HG03108 (cell line): ENCODE results near the gene IL1RN.
"Not testable (repeated sequence)": the region's sequence is repeated elsewhere in the genome, so short reads cannot be mapped to it uniquely, and the experiment has no call there.

Source experiments
- ATAC-seq: cut with Tn5 transposase; IDR thresholded peaks from one replicate; pipeline ENCODE4 v1.9.1; 2021; ENCODE audit warnings: moderate library complexity; ENCODE audit not compliant: unreplicated experiment

IL1RN gene, protein sequence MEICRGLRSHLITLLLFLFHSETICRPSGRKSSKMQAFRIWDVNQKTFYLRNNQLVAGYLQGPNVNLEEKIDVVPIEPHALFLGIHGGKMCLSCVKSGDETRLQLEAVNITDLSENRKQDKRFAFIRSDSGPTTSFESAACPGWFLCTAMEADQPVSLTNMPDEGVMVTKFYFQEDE

DNA sequence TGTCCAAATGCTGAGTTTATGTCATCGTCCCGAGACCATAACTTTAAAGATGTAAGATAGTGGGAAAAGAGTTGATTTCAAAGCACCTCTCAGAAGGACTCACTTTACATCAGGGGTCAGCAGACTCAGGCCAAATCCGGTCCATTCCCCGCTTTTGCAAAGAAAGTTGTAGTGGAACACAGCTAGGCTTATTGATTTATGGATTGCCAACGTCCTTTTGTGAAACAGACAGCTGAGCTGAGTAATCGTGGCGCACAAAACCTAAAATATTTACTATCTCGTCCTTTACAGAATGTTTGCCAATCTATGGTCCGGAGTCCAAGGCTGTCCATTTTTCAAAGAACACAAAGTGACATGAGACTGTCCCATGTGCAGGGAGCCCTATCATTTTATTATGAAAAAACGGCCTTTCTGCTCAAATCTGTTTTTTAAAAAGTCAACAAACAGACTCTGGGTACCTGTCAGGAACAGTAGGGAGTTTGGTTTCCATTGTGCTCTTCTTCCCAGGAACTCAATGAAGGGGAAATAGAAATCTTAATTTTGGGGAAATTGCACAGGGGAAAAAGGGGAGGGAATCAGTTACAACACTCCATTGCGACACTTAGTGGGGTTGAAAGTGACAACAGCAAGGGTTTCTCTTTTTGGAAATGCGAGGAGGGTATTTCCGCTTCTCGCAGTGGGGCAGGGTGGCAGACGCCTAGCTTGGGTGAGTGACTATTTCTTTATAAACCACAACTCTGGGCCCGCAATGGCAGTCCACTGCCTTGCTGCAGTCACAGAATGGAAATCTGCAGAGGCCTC, at the start of gene IL1RN:
Gene IL1RN (plus strand): TSS at position 754 of the 801 bp plus-strand sequence. CDS start 27 bp downstream, at position 781.
- no peak for ATAC-seq

DNA sequence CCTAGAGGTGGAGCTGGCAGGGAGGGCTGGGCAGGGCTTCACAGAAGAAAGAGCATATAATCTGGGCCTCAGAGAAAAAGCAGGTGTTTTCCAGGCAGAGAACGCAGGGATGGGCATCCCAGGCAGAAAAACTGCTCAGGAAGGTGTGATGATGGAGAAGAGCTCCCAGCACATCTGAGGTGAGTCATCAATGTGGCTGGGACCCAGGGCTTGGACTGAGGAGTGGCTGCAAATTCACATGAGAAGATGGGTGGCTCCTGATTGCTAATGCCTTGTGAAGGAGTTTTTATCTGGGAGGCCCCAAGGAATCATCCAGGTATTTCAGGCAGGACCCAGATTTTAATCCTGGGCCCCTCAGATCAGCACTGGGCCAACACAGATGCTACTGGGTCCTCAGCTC, 49.5 kb upstream of the IL1RN start:
- ATAC-seq, result no peak

DNA sequence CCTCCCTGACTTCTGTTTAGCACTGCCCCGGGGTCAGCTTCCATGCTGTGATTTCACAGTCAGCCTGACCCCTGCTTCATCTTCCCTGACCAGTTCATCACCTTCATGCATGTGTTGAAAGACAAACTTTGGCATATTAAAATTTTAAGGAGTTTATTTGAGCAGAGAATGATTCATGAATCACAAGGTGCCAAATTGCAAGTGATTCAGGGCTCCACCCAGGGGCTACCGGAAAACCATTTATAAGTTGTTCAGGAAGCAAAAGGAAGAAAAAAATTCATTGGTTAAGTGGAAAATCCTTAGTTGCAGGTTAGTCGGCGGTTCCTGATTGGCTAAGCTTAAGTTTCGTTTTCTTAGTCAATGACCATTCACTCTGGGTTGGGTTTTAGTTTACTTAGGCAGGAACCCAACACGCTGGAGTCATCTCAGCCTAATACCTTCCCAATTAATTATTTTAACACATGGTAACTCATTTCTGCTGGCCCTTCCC, 49.0 kb upstream of the IL1RN start:
- ATAC-seq, result no peak

DNA sequence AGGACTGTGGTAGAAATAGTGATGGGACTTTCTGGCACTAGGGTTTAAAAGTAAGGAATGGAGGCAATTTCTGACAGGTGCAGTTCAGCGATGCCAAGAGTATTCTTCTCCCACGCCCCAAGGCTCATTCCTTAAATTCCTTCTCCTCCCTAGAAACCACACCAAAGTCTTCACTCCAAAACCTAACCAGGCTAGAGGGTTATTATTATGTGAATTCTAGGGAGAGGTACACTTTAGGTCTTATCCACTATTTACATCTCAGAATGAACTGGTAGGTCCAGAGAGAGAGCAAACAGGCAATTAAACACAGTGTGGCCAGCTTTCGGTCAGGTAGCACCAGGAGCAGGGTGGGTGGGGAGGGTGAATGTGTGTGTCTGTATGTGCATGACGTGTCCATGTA, 48.3 kb upstream of the IL1RN start:
- no peak for ATAC-seq

DNA sequence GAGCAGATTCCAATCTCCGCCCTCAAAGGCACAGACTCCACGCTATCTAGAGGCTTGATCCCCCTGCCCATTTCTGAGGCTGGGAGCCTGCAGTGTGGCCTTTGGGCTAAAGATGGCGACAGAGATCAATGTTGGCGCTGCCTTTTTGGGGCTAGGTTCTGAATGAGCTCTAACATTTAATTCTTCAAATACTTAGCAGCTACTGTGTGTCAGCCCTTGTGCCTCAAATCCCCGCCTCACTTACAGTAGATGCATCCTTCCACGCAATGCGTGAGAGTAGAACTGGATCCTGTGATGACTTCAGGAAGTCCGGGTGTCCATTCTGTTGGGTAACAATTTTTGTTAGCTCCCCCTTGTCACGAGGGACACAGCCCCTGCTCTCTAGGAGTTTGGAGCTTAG, 47.3 kb upstream of the IL1RN start:
- ATAC-seq, result peak; percentile 50

DNA sequence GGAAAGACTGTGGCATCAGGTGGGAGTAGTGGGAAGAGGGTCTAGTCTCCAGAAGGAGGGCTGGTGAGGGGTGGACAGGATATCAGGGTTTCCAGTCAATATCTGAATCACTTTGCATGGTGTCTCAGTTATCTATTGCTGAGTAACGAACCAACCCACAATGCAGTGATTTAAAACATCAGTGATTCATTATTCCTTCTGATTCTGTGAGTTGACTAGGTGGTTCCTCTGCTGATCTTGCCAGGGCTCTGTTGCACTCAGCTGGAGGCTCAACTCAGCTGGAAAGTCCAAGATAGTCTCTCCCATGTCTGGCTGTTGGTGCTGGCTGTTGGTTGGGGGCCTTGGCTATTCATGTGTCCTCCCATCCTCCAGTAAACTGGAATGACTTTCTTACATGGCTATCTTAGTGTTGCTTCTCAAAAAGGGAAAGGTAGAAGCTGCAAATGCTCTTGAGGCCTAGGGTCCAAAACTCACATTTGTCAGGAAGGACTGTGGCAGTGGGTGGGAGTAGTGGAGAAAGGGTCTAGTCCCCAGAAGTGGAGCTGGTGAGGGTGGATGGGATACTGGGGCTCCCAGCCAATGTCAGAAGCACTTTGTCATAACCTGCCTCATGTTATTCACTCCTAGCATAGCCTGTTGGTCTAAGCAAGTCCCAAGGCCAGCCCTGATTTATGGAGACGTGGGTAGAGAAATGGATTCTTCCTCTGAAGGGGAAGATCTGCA, 45.7 kb upstream of the IL1RN start:
- ATAC-seq, result no peak

DNA sequence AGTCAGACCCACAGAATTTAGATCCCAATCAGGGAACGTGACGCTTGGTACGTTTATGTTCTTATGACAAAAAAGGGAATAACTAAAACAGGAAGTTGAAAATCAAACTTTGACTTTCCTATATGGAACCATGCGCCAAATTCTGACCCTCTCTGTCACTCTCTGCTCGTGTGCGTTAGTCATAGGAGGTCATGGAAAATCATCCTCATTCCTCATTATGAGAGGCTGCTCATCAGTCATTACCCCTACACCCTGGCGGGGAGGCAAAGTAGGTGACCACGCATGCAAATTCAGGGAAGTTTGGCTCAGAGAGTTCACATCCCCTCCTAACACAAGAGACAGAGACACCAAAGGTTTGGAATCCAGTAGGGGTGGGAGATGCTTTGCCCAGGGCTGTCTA, 44.1 kb upstream of the IL1RN start:
- no peak for ATAC-seq

DNA sequence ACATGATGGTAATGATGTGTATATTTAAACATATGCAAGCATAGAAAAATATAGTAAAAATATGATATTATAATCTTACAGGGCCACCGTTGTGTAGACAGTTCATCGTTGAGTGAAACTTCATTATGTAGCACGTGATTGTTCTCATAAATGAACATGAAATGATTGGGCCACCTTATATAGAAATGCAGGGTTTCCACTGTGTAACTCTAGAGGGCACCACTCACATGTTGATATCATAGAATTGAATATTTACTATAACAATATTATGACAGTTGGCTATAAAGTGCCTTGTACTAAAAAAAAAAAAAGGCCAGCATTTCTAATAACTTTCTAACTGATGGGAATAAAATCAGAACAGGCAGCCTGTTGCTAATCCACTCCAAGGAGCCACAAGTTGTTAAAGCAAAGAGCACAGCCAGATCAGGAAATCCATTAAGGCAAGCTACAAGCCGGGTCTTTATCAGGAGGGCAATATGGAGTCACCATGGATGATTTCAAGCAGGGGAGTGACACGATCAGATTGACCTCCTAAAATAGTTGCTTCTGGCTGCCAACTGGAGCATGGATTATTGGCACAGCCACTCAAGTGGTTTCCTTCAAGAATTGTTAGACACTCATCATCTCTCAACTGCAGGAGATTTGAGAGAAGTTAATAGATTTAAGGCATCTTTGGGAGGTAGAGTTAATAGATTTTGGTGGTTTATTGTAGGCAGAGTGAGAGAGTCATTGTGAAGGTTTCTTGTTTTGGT, 43.0 kb upstream of the IL1RN start:
- ATAC-seq, result no peak

DNA sequence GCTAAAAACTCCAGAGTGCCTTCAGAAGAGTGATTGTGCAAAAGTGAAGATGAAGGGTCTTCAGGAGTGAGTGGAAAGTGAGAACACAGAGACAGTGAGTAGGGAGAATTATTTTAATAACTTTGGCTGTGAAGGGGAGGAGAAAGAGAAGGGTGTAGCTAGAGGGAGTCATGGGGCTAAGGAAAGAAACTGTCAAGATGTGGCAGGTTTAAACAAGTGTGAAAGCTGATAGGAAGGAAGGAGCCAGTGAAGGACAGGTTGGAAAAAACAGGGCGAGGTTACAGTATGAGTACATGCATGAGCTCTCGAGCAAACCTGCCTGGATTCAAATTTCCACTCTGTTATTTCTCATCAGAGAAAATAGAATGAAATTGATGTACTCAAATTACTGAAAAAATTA, 41.9 kb upstream of the IL1RN start:
- ATAC-seq, result no peak

DNA sequence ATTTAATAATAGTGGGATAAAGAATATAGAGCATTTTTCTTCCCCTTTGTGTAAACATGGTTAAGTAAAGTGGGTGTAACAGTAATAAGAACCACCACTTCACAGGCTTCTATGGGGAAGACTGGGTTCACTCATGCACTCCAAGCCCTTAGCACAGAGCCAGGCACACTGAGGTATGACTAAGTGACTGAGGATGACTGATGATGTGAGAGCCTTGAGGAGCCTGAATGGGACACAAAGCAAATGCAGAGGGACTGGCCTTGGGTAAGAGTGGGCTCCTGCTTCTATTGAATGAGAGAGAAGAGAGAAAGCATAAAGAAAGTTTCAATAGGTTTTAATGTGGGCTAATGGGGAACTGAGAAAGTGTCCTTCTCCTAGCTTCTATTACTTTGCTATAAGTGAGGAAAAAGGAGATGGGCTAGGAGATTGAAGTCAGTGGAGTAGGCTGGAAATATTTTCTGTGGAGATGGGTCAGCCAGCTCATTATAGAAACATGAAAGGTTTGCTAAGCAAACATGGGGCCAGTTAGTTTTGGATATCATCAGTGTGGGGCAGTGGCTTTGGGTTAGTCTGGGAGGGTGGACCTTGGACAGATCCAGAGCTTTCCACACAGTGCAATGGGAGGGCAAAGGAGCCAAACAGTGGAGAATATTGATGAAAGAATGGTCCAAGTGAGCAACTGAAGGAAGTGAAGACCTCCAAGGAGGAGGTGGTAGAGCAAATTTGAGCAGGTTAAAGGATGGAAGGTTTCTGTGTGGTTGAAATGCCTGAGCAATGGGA, 39.0 kb upstream of the IL1RN start:
- no peak for ATAC-seq

DNA sequence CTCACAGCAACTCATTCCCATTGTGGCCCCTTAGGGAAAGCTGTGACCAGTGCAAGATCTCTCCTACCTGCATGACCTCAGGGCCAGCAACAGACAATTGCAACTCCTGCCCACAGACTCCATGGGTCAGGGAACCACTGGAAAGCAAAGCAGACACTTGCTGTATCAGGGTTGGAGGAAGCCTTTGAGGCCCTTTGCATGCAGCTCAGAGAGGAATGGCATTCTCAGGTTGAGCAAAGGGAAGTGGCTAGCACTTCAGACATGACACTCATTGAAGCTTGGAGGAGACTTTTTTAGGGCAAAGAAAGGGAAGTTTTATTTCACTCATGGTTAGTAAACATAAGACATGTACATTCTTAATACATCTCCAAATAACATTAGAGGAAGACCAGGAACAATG, 37.5 kb upstream of the IL1RN start:
- ATAC-seq, result no peak

DNA sequence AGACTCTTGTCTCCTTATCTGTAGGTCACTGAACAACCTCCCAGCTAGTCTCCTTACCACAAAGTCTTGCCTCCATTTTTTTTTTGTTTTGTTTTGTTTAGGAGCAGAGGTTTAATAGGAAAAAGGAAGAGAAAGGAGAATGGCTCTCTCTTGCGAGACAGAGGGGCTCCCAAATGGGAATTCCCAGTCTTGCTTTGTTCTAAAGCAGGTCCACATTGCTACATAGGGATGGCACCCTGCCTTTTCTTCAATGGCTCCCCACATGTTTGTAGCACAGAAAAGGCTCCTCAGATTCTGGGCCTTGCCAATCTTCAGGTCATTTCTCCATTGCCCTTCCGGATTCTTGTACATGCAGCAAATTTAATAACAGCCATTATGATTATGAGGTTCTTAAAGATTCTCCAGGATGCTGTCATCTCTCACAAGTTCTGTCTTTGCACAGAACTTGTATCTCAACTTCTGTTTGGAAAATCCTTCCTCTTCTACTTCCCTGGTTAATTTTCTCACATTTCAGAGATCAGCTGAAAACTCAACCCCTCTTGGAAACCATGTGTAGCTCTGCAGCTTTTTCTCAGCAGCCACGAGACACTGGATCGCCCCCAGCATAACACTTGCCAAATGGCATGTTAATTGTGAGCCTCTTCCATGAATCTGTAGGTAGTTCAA, 36.0 kb upstream of the IL1RN start:
- no peak for ATAC-seq

DNA sequence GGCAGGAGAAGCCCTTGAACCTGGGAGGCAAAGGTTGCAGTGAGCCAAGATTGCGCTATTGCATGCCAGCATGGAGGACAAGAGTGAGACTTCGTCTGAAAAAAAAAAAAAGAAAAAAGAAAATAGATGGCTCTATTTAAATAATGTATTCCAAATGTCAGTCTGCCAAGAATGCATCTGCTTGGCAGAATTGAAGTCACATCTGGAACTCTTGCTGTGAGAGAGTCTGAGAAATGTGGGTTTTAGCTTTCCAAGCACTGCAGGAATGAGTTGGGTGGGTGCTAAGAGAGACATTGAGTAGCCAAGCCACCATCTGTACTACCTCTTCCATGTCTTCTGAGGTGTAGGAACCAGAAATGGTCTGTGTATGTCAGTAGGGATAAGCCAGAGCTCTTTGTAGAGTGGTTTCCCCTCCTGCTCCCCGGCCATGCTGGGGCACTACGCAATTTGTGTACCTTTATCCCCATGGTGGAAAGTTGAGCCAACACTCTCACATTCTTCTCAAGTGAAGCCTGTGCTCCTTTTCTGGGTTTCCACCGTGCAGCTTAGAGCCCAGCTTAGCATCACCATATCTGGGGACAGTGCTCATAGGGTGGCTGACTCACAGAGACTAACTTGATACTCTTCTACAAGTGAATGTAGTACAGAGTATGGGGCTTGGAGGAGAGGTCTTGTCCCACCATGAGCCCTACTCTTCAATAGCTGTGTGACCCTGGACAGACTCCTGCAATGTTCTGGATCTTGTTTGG, 34.4 kb upstream of the IL1RN start:
- ATAC-seq, result no peak

DNA sequence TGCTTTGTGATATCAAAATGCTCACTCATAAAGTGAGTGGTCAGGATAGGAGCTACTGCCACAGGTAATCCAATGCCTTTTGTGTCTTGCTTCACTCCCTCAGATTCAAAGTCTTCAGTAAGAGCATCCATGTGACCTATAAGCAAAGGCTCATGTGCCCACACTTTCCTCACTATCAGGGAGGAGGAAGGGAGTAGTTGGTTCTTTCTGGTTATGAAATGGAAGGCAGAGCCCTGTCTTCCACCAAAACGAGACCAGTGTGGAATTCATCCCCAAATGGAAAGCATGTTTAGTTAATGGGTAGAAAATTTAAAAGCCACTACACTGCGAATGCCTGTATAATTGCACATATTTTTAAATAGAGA, 33.8 kb upstream of the IL1RN start:
- ATAC-seq, result no peak

DNA sequence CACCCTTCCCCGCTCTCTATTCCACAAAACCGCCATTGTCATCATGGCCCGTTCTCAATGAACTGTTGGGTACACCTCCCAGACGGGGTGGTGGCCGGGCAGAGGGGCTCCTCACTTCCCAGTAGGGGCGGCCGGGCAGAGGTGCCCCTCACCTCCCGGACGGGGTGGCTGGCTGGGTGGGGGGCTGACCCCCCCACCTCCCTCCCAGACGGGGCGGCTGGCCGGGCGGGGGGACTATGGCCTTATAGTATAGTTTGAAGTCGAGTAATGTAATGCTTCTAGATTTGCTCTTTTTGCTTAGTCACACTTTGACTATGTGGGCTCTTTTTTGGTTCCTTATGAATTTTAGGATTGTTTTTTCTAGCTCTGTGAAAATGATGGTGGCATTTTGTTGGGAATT, 31.1 kb upstream of the IL1RN start:
- not testable (repeated sequence) for ATAC-seq

DNA sequence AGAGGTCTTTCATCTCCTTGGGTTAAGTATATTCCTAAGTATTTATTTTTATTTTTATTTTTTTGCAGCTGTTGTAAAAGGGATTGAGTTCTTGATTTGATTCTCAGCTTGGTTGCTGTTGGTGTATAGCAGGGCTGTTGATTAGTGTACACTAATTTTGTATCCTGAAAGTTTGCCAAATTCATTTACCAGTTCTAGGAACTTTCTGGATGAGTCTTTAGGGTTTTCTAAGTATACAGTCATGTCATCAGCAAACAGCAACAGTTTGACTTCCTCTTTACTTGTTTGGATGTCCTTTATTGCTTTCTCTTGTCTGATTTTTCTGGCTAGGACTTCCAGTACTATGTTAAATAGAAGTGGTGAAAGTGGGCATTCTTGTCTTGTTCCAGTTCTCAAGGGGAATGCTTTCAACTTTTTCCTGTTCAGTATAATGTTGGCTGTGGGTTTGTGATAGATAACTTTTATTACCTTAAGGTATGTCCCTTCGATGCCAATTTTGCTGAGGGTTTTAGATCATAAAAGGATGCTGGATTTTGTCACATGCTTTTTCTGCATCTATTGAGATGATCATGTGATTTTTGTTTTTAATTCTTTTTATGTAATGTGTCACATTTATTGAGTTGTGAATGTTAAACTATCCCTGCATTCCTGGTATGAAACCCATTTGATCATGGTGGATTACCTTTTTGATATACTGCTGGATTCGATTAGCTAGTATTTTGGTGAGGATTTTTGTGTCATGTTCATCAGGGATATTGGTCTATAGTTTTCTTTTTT, 30.4 kb upstream of the IL1RN start:
- ATAC-seq, result not testable (repeated sequence)

DNA sequence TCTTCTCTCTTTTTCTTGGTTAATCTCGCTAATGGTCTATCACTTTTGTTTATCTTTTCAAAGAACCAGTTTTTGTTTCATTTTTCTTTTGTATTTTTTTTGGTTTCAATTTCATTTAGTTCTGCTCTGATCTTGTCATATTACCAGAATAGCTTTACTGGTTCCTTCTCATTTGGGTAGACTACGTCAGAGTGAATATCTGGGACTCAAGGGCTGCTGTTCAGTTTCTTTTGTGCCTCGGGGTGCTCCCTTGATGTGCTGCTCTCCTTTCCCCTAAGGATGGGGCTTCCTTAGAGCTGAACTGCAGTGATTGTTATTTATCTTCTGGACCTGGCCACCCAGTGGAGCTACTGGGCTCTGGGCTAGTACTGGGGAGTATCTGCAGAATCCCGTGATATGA, 29.4 kb upstream of the IL1RN start:
- ATAC-seq, result peak; percentile 54

DNA sequence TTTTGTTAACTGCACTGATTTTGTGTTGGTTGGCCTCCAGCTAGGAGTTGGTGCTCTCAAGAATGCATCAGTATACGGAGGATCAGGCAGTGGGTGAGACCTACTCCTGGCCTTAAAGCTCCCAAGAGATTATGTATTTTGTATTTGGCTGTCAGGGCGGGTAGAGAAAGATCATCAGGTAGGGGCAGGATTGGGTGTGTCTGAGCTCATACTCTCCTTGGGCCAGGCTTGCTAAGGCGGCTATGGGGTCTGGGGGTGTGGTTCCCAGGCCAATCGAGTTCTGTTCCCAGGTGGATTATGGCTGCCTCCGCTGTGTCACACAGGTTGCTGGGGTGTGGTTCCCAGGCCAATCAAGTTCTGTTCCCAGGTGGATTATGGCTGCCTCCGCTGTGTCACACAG, 28.9 kb upstream of the IL1RN start:
- ATAC-seq, result no peak
